Stimulated activated CD8-positive, alpha-beta memory T cell treated with anti-CD3 and anti-CD28 coated beads, Interleukin-7, amount 100 ng/mL, for 24 hours (primary cell): ENCODE measurements around the gene CGB1.
A peak's percentile ranks its signal among the peaks of the same experiment; 100 is the strongest.
"Not testable (repeated sequence)": the region's sequence is repeated elsewhere in the genome, so short reads cannot be mapped to it uniquely, and the experiment has no call there.

Experiments
- DNase-seq: peaks from one replicate; pipeline ENCODE4 v3.0.0-alpha.2; 2020; ENCODE audit warnings: low read depth

Gene CGB1

DNA sequence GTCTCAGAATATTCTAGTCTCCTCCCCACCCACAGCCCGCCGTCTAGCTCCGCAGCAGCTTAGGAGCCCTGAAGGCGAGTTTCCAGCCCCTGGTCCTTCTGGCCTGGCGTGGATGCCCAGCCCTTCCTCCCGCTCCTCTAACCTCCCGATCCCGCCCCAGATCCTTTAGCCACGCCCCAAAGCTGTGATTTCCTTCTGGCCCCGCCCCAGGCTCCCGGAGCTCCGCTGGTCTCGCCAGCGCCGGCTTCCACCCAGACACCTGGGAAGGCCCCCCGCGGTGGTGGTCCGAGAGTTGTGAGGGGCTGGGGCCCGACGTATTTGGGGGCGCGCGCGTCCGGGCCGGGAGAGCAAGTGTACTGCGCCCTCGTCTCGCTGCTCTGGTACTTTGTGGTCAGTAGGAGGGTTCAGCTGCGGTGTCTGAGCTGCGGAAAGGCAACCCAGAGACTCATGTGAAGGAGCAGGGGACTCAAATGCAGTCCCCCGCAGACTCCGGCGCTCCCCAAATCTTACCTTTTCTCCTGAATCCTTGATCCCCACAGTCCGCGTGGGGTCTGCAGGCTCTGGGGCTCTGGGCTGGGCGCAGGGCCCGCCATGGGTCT is 21.0 kb upstream of the CGB1 start, which contains the start of gene CGB7:
Gene CGB7, minus strand, starts transcription at position 114 of the 599 bp plus-strand sequence. CDS start 2,374 bp downstream, outside the sequence.
- DNase-seq: peak; percentile 9

DNA sequence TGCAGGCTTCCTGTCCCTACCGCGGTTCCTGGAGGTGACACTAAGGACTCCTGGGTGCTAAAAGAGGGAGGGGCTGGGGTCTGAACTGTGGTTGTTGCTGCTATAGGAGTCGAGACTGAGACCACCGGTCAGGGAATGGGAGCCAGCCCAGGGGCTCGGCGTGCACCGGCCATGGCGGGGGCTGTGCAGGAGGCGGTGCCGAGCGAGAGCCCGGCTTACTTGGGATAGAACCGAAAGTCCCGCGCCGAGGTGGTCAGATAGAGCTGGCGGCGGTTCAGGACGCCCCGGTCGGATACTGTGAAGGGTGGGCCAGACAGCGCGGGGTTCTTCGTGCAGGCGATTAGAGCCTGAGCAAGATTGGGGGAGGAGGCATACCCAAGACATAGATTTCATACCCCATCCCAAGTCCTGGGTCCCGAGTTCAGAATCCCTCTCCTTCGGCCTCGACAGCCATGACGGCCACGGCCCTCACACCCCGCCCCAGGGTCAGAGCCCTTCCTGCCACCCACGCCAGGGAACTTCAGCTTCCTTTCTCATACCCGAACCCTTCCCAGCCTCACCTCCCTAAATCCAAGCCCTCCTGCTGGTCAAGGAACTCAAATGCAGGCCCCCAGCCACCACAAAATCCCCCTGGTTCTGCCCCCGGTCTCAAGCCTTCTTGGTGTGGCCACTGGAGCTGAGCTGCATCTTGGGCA is 20.4 kb upstream of the CGB1 start:
- DNase-seq: not testable (repeated sequence)

DNA sequence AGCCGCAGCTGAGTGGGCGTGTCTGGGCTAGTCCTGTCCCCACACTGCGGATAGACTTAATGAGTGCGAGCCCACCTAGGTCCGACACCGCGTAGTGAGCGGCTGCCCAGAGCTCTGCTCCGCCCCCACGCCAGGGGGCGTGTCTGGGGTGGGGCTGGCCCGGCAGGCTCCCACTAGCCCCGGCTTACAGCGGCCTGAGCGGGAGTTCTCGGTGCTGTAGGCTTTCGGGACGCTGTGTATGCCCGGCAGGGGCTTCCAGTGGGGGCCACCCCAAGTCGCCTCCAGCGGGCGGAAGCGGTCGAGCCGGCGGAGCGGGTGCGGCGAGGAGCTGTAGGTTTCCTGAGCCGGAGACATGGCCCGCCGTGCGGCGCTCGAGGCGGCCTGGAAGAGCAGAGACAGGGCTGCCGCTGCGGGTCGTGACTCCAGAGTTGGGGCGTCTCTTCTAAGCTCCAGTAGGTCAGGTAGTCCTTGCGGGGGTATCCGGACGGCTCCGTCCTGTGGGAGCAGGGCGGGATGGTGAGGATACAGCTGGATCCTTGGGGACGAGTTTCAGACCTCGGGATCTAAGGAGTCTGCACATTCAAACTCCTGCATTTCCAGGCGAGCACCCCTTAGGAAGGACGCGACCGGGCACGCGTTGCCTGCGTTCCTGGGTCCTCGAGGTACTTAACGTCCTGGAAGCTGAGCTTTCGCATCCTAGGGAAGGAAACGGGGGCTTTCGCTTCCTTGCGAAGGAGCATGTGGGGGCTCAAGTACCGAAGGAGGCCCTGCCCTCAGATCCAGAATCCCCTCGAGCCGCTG is 19.6 kb upstream of the CGB1 start:
- no peak for DNase-seq

DNA sequence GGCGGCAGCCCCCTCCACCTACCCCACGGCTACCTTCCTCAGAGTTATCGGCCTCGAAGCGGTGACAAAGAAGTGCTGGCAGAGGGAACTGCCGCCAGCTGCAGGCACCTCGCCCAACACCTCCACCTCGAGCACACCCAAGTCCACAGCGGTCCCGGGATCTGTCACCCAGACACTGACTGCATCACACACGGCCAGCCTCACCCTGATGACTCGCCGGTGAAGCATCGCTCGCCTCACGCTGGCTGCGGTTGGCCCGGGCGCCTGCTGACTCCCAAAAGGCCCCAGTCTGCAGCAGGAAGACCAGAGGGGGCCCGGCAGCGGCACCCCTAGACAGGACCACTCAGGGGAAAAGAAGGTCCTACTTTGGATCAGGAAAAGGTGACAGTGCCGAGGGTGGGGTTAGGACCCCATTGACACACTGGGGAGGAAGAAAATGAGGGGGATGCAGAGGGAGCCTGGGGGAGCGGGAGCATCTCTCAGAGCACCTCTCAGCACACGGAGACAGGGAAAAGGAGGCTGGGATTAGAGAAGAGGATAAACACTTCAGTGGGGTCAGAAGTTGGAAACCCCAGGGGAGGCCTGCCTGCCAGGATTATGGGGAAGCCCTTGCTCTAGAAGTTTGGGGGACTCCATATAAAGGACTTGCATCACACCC is 13.8 kb upstream of the CGB1 start:
- not testable (repeated sequence) for DNase-seq

DNA sequence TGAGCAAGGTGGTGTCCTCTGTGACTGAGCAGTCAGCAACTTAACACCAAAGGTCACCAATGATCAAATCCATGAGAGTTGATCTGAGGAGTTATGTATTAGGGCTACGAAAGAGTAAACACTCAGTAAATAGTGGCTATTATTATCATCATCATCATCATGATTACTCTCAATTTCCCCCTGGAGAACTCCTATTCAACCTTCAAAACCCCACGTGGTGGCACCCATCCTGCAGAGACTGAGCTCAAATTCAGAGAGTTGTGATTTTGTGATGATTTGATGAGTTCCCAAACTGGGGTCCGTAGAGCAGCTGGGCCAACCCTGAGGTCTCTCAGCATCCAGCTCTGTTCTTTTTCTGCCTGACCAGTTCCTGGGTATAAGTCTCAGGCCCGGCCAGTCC is 13.1 kb upstream of the CGB1 start:
- not testable (repeated sequence) for DNase-seq

DNA sequence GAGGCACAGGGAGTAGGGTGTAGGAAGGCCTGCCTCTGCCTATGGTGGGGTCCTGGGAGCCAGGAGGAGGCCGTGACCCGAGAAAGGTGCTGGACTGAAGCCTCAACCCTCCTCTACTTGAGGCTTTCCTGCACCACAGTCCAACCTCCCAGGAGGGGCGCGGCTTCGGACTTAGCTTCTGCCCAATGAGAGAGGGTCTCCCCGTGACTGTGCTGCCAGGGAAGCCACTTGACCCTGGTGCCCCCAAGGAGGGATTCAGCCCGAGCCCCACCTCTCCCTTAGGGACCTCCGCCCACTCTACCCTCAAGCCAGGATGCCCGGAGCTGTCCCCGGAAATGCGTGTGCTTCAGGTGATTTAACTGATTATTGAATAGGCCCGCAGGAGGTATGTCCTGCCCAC is 12.3 kb upstream of the CGB1 start, which contains the start of gene CGB8:
Gene CGB8, minus strand, starts transcription at position 101 of the 400 bp plus-strand sequence. CDS start 372 bp downstream, outside the sequence.
- DNase-seq: not testable (repeated sequence)

DNA sequence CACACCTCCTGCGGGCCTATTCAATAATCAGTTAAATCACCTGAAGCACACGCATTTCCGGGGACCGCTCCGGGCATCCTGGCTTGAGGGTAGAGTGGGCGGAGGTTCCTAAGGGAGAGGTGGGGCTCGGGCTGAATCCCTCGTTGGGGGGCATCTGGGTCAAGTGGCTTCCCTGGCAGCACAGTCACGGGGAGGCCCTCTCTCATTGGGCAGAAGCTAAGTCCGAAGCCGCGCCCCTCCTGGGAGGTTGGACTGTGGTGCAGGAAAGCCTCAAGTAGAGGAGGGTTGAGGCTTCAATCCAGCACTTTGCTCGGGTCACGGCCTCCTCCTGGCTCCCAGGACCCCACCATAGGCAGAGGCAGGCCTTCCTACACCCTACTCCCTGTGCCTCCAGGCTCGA is 6.9 kb upstream of the CGB1 start, which contains the start of gene CGB5:
Gene CGB5, plus strand, starts transcription at position 301 of the 400 bp plus-strand sequence. CDS start 362 bp downstream, outside the sequence.
- not testable (repeated sequence) for DNase-seq

DNA sequence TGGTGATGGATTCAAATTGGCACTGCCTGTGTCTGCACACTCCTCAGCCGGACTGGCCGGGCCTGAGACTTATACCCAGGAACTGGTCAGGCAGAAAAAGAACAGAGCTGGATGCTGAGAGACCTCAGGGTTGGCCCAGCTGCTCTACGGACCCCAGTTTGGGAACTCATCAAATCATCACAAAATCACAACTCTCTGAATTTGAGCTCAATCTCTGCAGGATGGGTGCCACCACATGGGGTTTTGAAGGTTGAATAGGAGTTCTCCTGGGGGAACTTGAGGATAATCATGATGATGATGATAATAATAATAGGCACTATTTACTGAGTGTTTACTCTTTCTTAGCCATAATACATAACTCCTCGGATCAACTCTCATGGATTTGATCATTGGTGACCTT is 6.0 kb upstream of the CGB1 start:
- DNase-seq: not testable (repeated sequence)

DNA sequence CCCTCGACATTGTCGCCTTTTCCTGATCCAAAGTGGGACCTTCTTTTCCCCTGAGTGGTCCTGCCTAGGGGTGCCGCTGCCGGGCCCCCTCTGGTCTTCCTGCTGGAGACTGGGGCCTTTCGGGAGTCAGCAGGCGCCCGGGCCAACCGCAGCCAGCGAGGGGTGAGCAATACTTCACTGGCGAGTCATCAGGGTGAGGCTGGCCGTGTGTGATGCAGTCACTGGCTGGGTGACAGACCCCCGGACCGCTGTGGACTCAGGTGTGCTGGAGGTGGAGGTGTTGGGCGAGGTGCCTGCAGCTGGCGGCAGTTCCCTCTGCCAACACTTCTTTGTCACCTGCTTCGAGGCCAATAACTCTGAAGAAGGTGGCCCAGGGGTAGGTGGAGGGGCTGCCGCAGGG is 5.5 kb upstream of the CGB1 start:
- no peak for DNase-seq

DNA sequence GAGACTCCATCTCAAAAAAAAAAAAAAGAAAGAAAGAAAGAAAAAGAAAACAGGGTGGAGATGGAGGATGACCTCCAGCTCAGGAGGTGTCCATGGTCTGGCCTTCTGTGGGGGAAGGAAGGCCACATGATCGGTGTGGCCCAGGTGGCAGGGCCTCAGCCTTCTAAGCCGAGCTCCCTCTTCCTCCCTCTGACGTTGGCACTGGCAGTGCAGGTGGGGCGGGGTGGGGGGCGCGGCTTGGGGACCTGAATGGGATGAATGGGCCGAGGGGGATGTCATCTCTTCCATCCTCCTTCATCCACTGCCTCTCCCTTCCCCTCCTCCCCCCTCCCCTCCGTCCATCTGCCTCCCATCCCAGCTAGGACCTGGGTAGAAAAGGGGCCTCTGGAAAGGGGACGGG is 3.0 kb upstream of the CGB1 start:
- not testable (repeated sequence) for DNase-seq

DNA sequence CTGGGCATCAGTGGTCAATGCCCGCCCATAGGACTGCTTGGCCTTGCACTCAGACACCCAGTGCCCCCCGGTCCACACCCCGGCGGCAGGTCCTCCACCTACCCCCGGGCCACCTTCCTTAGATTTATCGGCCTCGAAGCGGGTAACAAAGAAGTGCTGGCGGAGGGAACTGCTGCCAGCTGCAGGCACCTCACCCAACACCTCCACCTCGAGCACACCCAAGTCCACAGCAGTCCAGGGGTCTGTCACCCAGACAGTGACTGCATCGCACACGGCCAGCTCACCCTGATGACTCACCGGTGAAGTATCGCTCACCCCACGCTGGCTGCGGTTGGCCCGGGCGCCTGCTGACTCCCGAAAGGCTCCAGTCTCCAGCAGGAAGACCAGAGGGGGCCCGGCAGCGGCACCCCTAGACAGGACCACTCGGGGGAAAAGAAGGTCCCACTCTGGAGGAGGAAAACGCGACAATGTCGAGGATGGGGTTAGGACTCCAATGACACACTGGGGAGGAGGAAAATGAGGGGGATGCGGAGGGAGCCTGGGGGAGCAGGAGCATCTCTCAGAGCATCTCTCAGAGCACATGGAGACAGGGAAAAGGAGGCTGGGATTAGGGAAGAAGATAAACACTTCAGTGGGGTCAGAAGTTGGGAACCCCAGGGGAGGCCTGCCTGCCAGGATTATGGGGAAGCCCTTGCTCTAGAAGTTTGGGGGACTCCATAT is 2.0 kb upstream of the CGB1 start:
- DNase-seq: not testable (repeated sequence)

DNA sequence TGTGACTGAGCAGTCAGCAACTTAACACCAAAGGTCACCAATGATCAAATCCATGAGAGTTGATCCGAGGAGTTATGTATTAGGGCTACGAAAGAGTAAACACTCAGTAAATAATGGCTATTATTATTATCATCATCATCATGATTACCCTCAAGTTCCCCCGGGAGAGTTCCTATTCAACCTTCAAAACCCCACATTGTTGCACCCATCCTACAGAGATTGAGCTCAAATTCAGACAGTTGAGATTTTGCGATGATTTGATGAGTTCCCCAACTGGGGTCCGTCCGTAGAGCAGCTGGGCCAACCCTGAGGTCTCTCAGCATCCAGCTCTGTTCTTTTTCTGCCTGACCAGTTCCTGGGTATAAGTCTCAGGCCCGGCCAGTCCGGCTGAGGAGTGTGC is 1.4 kb upstream of the CGB1 start:
- not testable (repeated sequence) for DNase-seq

DNA sequence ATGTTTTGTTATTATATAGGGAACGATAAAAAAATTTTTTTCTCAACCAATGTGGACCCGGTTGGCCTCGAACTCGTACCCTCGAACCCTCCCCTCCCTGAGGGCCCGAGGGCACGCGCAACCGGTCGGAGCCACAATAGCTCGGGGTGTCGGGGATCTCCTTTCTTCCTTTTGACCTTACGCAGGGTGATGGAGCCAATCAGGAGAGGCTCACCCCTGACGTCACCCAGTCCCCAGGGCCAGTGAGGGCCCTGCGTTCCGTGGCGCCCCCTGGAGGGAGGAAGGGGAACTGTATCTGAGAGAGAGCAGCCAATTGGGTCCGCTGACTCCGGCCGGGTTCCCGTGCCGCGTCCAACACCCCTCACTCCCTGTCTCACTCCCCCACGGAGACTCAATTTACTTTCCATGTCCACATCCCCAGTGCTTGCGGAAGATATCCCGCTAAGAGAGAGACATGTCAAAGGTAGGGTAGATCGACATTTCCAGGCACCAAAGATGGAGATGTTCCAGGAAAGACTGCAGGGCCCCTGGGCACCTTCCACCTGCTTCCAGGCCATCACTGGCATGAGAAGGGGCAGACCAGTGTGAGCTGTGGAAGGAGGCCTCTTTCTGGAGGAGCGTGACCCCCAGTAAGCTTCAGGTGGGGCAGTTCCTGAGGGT is 4.9 kb downstream of the CGB1 start, which contains the start of gene CGB2:
Gene CGB2, plus strand, starts transcription at position 249 of the 660 bp plus-strand sequence. Its CDS starts 206 bp downstream, at position 455.
- DNase-seq: peak; percentile 40

DNA sequence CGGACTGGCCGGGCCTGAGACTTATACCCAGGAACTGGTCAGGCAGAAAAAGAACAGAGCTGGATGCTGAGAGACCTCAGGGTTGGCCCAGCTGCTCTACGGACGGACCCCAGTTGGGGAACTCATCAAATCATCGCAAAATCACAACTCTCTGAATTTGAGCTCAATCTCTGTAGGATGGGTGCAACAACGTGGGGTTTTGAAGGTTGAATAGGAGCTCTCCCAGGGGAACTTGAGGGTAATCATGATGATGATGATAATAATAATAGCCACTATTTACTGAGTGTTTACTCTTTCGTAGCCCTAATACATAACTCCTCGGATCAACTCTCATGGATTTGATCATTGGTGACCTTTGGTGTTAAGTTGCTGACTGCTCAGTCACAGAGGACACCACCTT is 6.4 kb downstream of the CGB1 start:
- DNase-seq: not testable (repeated sequence)

DNA sequence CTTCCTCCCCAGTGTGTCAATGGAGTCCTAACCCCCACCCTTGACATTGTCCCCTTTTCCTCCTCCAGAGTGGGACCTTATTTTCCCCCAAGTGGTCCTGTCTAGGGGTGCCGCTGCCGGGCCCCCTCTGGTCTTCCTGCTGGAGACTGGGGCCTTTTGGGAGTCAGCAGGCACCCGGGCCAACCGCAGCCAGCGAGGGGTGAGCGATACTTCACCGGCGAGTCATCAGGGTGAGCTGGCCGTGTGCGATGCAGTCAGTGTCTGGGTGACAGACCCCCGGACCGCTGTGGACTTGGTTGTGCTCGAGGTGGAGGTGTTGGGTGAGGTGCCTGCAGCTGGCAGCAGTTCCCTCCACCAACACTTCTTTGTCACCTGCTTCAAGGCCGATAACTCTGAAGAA is 6.9 kb downstream of the CGB1 start:
- DNase-seq: not testable (repeated sequence)

DNA sequence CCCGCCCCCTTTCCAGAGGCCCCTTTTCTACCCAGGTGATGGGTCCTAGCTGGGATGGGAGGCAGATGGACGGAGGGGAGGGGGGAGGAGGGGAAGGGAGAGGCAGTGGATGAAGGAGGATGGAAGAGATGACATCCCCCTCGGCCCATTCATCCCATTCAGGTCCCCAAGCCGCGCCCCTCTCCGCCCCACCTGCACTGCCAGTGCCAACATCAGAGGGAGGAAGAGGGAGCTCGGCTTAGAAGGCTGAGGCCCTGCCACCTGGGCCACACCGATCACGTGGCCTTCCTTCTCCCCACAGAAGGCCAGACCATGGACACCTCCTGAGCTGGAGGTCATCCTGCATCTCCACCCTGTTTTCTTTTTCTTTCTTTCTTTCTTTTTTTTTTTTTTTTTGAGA is 8.0 kb downstream of the CGB1 start:
- not testable (repeated sequence) for DNase-seq

DNA sequence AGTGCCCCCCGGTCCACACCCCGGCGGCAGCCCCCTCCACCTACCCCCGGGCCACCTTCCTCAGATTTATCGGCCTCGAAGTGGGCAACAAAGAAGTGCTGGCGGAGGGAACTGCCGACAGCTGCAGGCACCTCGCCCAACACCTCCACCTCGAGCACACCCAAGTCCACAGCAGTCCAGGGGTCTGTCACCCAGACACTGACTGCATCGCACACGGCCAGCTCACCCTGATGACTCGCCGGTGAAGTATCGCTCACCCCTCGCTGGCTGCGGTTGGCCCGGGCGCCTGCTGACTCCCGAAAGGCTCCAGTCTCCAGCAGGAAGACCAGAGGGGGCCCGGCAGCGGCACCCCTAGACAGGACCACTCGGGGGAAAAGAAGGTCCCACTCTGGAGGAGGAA is 11.1 kb downstream of the CGB1 start:
- not testable (repeated sequence) for DNase-seq

DNA sequence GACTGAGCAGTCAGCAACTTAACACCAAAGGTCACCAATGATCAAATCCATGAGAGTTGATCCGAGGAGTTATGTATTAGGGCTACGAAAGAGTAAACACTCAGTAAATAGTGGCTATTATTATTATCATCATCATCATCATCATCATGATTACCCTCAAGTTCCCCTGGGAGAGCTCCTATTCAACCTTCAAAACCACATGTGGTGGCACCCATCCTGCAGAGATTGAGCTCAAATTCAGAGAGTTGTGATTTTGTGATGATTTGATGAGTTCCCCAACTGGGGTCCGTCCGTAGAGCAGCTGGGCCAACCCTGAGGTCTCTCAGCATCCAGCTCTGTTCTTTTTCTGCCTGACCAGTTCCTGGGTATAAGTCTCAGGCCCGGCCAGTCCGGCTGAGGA is 11.6 kb downstream of the CGB1 start:
- DNase-seq: not testable (repeated sequence)

DNA sequence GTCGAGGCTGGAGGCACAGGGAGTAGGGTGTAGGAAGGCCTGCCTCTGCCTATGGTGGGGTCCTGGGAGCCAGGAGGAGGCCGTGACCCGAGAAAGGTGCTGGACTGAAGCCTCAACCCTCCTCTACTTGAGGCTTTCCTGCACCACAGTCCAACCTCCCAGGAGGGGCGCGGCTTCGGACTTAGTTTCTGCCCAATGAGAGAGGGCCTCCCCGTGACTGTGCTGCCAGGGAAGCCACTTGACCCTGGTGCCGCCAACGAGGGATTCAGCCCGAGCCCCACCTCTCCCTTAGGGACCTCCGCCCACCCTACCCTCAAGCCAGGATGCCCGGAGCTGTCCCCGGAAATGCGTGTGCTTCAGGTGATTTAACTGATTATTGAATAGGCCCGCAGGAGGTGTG is 12.5 kb downstream of the CGB1 start, which contains the start of gene CGB3:
Gene CGB3, minus strand, starts transcription at position 101 of the 400 bp plus-strand sequence. CDS start 362 bp downstream, outside the sequence.
- DNase-seq: not testable (repeated sequence)

DNA sequence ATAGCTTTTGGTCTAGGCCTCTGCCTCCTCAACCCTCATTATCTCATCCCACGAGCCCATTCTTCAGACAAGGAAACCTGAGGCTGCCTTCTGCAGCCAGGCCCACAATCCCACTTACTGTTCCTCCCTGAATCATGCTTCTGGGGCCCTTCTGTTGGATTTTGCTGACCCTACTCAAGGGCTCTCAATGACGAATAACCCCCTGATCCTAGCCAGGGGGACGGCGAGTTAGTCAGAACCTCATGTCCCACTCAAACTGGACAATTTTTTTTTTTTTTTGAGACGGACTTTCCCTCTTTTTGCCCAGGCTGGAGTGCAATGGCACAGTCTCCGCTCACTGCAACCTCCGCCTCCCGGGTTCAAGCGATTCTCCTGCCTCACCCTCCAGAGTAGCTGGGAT is 14.6 kb downstream of the CGB1 start:
- DNase-seq: no peak
